HG02973 (cell line): ENCODE results near the gene NLK.
"Not testable (repeated sequence)": the region's sequence is repeated elsewhere in the genome, so short reads cannot be mapped to it uniquely, and the experiment has no call there.

Experiments
- ATAC-seq: cut with Tn5 transposase; IDR thresholded peaks from one replicate; pipeline ENCODE4 v1.9.1; 2021; ENCODE audit warnings: moderate library complexity; ENCODE audit not compliant: unreplicated experiment

NLK gene

GRCh38 chr17:28188841-28189263 lies 146.4 kb downstream of the NLK start:
- no peak for ATAC-seq

DNA sequence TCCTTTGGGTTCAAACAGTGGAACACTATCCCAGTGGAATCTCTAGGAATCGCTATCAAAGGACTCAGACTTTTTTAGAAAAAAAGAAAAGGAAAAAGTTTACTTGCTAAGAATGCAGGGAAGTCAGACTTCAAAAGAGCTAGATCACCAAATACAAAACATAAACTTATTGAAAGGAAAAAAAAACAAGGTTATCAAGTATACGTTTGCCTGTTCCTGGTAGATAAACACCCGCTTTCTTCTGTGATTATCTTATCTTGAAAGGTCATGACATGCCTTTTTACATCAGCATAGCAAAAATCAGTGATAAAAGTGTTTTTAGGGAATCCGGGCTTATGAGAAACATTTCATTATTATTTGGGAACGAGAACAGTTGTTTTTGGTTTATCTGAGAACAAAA lies 147.2 kb downstream of the NLK start:
- no peak for ATAC-seq

DNA sequence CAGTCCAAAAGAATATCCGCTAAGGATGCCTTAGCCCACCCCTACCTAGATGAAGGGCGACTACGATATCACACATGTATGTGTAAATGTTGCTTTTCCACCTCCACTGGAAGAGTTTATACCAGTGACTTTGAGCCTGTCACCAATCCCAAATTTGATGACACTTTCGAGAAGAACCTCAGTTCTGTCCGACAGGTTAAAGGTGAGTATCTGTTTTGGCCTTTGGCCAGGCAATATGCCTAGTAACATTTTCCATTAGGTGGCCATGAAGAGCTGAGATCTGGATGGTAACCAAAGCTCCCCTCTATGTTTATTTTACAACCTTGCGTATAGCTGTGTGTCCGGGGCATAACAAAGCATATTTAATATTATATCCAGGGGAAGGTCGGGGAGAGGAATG lies 148.5 kb downstream of the NLK start:
- no peak for ATAC-seq

DNA sequence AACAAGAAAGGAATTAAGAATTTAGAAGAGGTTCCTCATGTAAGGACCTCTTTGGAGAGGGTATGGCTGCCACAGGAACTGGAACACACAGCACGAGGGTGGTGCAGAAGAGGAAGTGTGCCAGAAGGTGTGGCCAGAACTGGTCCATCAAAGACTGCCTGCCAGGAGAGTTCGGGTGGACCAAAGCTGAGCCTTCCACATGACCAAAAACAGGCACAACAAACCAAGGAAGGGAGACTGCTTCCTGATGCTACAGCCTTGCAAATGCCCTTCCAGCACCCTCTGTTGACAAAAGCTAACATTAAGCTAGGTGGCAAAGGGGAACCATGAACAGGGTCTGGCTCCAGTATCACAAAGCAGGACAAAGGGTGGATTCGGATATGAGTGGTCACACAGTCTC lies 150.8 kb downstream of the NLK start:
- no peak for ATAC-seq

- no peak for ATAC-seq
These were observed 151.9 kb downstream of the NLK start for GRCh38 chr17:28194382-28194781.

DNA sequence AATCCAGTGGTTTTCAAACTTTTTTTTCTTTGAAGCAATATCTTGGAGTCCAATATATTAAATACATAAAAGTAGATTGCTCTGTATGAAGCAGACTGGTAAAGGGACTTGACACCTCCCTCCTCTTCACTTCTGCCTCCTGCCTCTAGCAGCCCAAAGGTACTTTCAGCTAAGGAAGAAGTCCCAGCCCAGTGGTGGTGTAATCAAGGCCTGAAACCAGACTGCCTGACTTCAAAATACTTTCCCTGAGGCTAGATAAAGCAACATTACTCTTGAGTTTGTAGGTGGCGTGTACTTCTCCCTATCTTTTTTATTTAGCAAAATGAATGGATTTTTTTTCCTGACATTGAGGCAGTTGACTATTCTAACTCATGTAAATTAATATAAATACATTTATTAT lies 154.2 kb downstream of the NLK start:
- ATAC-seq: no peak

DNA sequence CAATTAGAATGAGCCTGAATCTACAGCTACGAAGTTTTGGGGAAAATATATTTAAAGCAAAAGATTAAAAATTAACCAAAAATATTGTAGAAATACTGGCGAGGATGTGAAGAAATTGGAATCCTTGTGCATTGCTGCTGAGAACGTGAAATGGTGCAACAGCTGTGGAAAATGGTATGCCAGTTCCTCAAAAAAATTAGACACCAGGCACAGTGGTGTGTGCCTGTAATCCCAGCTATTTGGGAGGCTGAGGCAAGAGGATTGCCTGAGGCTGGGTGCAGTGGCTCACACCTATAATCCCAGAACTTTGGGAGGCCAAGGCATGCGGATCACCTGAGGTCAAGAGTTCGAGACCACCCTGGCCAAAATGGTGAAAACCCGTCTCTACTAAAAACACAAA lies 156.6 kb downstream of the NLK start:
- ATAC-seq: no peak

- no peak for ATAC-seq
These were observed 157.3 kb downstream of the NLK start for GRCh38 chr17:28199728-28200127.

GRCh38 chr17:28201315-28201714 lies 158.8 kb downstream of the NLK start:
- no peak for ATAC-seq

DNA sequence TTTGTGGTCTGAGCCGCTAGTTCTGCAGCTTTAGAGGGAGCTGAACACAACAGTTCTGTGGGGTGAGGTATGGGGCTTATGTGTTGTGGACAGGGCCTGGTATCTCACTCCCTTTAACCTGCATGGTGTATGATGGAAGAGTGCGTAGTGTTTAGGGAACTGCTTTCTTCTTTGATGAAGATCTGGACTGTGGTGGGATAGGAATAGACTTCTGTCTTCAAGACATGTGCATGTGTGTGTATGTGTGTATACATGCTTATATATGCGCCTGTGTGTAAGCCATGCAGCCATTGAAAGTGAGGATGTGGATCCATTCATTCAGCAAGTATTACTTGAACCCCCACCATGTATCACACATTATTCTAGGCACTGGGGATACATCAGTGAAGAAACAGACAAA lies 161.8 kb downstream of the NLK start:
- no peak for ATAC-seq

- no peak for ATAC-seq
These were observed 162.3 kb downstream of the NLK start for GRCh38 chr17:28204751-28205150.

GRCh38 chr17:28206292-28206691 lies 163.8 kb downstream of the NLK start:
- no peak for ATAC-seq

GRCh38 chr17:28211811-28212210 lies 169.3 kb downstream of the NLK start:
- no peak for ATAC-seq

DNA sequence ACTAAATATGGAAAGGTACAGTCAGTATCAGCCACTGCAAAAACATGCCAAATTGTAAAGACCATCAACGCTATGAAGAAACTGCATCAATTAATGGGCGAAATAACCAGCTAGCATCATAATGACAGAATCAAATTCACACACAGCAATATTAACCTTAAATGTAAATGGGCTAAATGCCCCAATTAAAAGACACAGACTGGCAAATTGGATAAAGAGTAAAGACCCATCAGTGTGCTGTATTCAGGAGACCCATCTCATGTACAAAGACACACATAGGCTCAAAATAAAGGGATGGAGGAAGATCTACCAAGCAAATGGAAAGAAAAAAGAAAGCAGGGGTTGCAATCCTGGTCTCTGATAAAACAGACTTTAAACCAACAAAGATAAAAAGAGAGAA lies 171.1 kb downstream of the NLK start:
- not testable (repeated sequence) for ATAC-seq

GRCh38 chr17:28216052-28216451 lies 173.6 kb downstream of the NLK start:
- ATAC-seq: no peak

- no peak for ATAC-seq
These were observed 174.1 kb downstream of the NLK start for GRCh38 chr17:28216528-28216927.

DNA sequence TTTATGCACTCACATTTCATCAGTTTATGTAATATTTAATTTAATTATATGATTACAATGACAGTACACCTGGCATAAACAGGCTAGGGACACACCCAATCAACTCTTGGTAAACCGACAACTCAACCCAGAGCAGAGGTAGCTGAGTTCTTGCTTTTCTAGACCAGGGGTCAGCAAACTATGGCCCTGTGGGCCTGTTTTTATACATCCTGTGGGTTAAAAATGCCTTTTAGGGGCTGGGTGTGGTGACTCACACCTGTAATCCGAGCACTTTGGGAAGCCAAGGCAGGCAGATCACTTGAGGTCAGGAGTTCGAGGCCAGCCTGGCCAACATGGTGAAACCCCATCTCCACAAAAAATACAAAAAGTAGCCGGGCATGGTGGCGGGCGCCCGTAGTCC lies 177.3 kb downstream of the NLK start:
- no peak for ATAC-seq

- no peak for ATAC-seq
These were observed 179.4 kb downstream of the NLK start for GRCh38 chr17:28221751-28222414.

DNA sequence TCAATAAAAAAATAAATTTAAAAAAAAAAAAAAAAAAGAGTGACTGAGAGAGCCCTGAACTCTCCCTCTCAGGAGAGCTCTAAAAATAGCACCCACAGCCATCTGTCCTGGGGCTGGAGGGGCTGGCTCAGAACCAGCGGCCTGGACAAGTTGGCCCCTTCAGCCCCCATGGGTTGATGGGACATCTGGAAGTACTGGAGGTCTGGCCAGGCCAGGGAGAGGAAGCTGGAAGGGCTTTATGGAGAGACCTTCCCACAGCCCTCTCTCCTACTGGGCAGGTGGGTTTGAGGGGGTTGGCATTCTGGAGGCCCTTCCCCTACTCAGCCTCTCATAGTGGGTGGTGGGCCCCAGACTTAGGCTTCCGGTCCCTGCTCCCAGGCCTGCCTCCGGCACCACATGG lies 182.8 kb downstream of the NLK start:
- no peak for ATAC-seq

DNA sequence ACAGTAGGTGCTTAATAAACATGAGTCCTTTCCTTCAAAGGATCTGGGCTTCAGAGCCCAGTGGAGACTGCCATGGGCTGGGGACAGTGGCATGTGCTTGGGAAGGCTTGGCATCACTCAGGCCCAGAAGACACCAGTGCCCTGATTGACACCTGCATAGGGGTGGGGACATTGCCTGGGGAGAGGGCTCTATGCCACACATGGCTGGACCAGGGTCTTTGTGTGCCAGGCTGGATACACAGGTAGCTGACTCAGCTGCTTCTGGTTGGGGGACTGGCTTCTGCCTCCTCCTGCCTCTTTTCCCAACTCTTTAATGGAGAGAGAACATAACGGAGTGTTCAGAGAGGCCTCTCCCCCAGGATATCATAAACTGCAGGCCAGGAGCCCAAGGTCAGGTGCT lies 183.4 kb downstream of the NLK start:
- ATAC-seq: no peak

DNA sequence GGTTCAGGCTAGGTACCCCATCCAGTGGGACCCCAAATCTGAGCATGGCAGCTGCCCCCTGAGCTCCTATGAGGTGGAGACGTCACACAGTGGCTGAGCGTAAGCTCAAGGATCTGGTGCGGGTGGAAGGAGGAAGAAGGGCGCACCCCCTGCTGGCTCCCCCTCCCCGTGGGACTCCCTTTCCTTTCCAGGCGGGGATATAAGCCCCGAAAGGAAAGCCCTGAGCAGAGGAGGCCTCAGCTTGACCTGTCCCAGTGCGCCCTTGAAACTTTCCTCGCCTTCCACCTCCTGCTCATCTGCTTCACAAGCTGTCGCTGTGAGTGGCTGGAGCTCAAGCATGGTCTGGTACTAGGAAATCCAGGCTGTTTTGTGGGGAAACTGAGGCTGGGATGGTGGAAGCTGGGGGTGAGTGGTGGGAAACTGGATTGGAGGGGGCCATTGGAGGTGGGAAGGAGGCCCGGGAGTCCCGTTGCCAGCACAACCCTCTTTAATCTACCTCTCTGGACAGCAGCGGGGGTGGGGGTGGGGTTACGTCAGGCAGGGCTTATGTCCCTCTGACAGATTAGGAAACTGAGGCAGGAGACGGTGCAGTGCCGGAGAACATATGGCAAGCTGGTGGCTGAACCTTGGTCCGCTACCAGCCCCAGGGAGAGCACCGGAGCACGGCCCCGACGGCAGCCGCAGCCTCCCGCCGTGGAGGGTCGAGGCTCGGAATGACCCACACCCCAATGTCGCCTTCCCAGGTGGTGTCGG lies 184.3 kb downstream of the NLK start:
- no peak for ATAC-seq

DNA sequence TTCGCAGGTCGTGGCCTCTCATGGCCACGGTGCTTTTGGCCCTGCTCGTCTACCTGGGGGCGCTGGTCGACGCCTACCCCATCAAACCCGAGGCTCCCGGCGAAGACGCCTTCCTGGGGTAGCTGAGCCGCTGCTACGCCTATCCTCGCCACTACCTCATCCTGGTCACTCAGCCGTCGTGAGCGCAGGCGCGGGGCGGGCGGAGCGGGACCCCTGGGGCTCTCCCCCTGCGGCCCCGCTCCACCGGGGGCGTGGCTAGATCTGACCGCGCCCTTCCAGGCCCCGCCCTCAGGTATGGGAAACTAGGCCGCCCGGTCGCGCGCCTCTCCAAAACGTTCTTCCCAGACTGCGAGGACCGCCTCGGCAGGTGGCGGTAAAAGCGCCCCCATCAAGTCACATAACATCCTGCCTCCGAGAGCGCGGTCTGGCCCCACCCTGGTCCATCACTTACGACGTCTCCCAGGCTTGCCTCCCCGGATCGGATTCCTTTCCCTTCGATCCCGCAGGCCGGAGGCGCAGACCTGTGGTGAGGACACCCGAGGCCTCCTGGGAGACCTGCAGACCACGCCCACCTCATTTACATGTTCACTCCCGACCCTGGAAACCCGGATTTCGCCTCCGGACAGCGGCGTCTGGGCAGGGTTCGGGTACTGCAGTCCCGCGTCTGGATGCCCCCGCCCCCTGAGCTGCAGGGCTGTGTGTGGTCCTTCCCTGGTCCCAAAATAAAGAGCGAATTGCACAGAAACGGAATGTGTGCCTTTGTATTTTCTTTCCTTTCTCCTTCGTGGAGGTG lies 185.0 kb downstream of the NLK start:
- ATAC-seq: no peak
